ENCODE data around the gene FILIP1L. TPM values are rescaled to one million over a fixed set of nuclear protein-coding genes. Genes with fewer than 3 reads are reported as not detected.

FILIP1L gene
- total RNA-seq, 1 donor from 2014 or later = 47.0 TPM

- H3K36me3 Mint-ChIP-seq (ENCODE audit: unreplicated experiment) = no peaks in the 10 kb centered on the region
Observed at GRCh38 chr3:99927671-99928457, 186.4 kb downstream of the FILIP1L start.

GRCh38 chr3:99925584-99926230 lies 188.6 kb downstream of the FILIP1L start:
- no peak for TF ChIP-seq CTCF (IDR thresholded peaks at IDR 0.05)
- Mint-ChIP-seq H3K9me3 (ENCODE audit: unreplicated experiment) (no peaks in the 10 kb centered on the region), H3K36me3 (ENCODE audit: unreplicated experiment) (no peaks in the 10 kb centered on the region), H3K4me3 (ENCODE audit: unreplicated experiment) (no peak overlapping the region), H3K4me1 (ENCODE audit: unreplicated experiment) (peaks cover 34% of the 10 kb centered on the region), H3K27ac (ENCODE audit: unreplicated experiment) (no peak overlapping the region), H3K27me3 (ENCODE audit: unreplicated experiment) (no peaks in the 10 kb centered on the region)
- no peak for DNase-seq (ENCODE audit: extremely low spot score, unreplicated experiment)

More at GRCh38 chr3:99927671-99928457, 186.4 kb downstream of the FILIP1L start:
- peaks cover 18% of the 10 kb centered on the region for H3K4me1 Mint-ChIP-seq (ENCODE audit: unreplicated experiment)
- no peak for TF ChIP-seq CTCF (IDR thresholded peaks at IDR 0.05)
- no peaks in the 10 kb centered on the region for H3K9me3 Mint-ChIP-seq (ENCODE audit: unreplicated experiment)
- DNase-seq (ENCODE audit: extremely low spot score, unreplicated experiment) = no peak
- H3K4me3 Mint-ChIP-seq (ENCODE audit: unreplicated experiment) = no peak overlapping the region
- no peaks in the 10 kb centered on the region for H3K27me3 Mint-ChIP-seq (ENCODE audit: unreplicated experiment)
- no peak overlapping the region for H3K27ac Mint-ChIP-seq (ENCODE audit: unreplicated experiment)

GRCh38 chr3:99923873-99924272 lies 190.4 kb downstream of the FILIP1L start:
- H3K27me3 Mint-ChIP-seq (ENCODE audit: unreplicated experiment) = no peaks in the 10 kb centered on the region
- TF ChIP-seq CTCF (IDR thresholded peaks at IDR 0.05) = no peak
- peaks cover 46% of the 10 kb centered on the region for H3K4me1 Mint-ChIP-seq (ENCODE audit: unreplicated experiment)
- DNase-seq (ENCODE audit: extremely low spot score, unreplicated experiment) = no peak
- no peaks in the 10 kb centered on the region for H3K9me3 Mint-ChIP-seq (ENCODE audit: unreplicated experiment)
- H3K27ac Mint-ChIP-seq (ENCODE audit: unreplicated experiment) = no peak overlapping the region
- H3K4me3 Mint-ChIP-seq (ENCODE audit: unreplicated experiment) = no peak overlapping the region
- no peaks in the 10 kb centered on the region for H3K36me3 Mint-ChIP-seq (ENCODE audit: unreplicated experiment)

GRCh38 chr3:99921986-99922385 lies 192.3 kb downstream of the FILIP1L start:
- DNase-seq (ENCODE audit: extremely low spot score, unreplicated experiment) = no peak
- Mint-ChIP-seq H3K4me3 (ENCODE audit: unreplicated experiment) (no peak overlapping the region), H3K27me3 (ENCODE audit: unreplicated experiment) (no peaks in the 10 kb centered on the region), H3K9me3 (ENCODE audit: unreplicated experiment) (no peaks in the 10 kb centered on the region), H3K36me3 (ENCODE audit: unreplicated experiment) (no peaks in the 10 kb centered on the region), H3K4me1 (ENCODE audit: unreplicated experiment) (peaks cover 45% of the 10 kb centered on the region), H3K27ac (ENCODE audit: unreplicated experiment) (peak overlapping the region; percentile 54)
- no peak for TF ChIP-seq CTCF (IDR thresholded peaks at IDR 0.05)

GRCh38 chr3:99921377-99921695 lies 193.0 kb downstream of the FILIP1L start:
- no peaks in the 10 kb centered on the region for H3K36me3 Mint-ChIP-seq (ENCODE audit: unreplicated experiment)
- TF ChIP-seq CTCF (IDR thresholded peaks at IDR 0.05) = no peak
- H3K27me3 Mint-ChIP-seq (ENCODE audit: unreplicated experiment) = no peaks in the 10 kb centered on the region
- H3K4me1 Mint-ChIP-seq (ENCODE audit: unreplicated experiment) = peaks cover 45% of the 10 kb centered on the region
- no peak overlapping the region for H3K27ac Mint-ChIP-seq (ENCODE audit: unreplicated experiment)
- no peak for DNase-seq (ENCODE audit: extremely low spot score, unreplicated experiment)
- H3K4me3 Mint-ChIP-seq (ENCODE audit: unreplicated experiment) = no peak overlapping the region
- no peaks in the 10 kb centered on the region for H3K9me3 Mint-ChIP-seq (ENCODE audit: unreplicated experiment)
